Panc1 (cell line): Measurements from ENCODE around the gene TMEM252. TPM values are rescaled to one million over a fixed set of nuclear protein-coding genes. Genes with fewer than 3 reads are reported as not detected.

Source experiments
- ATAC-seq: fragments of 200-7000 bp; cut with Tn5 transposase; 2 replicates; pipeline ENCODE4 v1.9.1; 2020; ENCODE audit warnings: mild to moderate bottlenecking, moderate library complexity
- BruUV-seq: library from RNA; stranded (reverse); fragments of 400-500 nt; replicated peaks from 2 replicates; lab custom pipeline; 2021; lab: Mats Ljungman, UMichigan
- CTCF ChIA-PET: fragments of 300-600 bp; sonication (Branson Sonifier 250); formaldehyde crosslinking; loops from one replicate; lab custom pipeline; 2022; ENCODE audit warnings: antibody characterized with exemption; lab: Charles Lee
- POLR2A ChIA-PET: fragments of 300-600 bp; sonication (Branson Sonifier 250); formaldehyde crosslinking; loops from one replicate; lab custom pipeline; 2022; ENCODE audit warnings: antibody characterized with exemption; lab: Charles Lee
- DNase-seq: peaks from one replicate; pipeline ENCODE4 v3.0.0-alpha.2; 2010; ENCODE audit warnings: low read depth, low spot score
- H3K27ac ChIP-seq: 2 replicates; pipeline ENCODE4 v1.5.1; 2011; ENCODE audit warnings: mild to moderate bottlenecking, low read length, inconsistent platforms
- H3K27me3 ChIP-seq: fragments of 200-500 bp; sonication (Bioruptor generic); 2 replicates; pipeline ENCODE4 v1.6.0; 2014; ENCODE audit warnings: low read length, inconsistent platforms; ENCODE audit not compliant: control insufficient read depth, insufficient read depth
- H3K36me3 ChIP-seq: fragments of 200-500 bp; sonication (Bioruptor generic); 2 replicates; pipeline ENCODE4 v1.5.1; 2014; ENCODE audit warnings: inconsistent platforms, mild to moderate bottlenecking, low read length, moderate library complexity; ENCODE audit not compliant: control insufficient read depth, insufficient read depth
- H3K4me1 ChIP-seq: 2 replicates; pipeline ENCODE4 v1.5.1; 2011; ENCODE audit warnings: inconsistent platforms, mild to moderate bottlenecking, low read length, moderate library complexity; ENCODE audit not compliant: control insufficient read depth, insufficient read depth
- H3K4me3 ChIP-seq, 2 experiments: 2 replicates each; pipeline ENCODE4 v1.5.1; 2011 to 2012; ENCODE audit warnings: low read depth in 2 of 2, low read length in 2 of 2, mild to moderate bottlenecking in 2 of 2, inconsistent platforms in 1 of 2, moderate library complexity in 1 of 2
- H3K9me3 ChIP-seq: fragments of 200-500 bp; sonication (Bioruptor generic); 2 replicates; pipeline ENCODE4 v1.5.1; 2014; ENCODE audit warnings: low read depth, mild to moderate bottlenecking, inconsistent platforms, low read length, moderate library complexity; ENCODE audit not compliant: control insufficient read depth, insufficient read depth
- POLR2AphosphoS5 ChIP-seq: IDR thresholded peaks from 2 replicates; pipeline ENCODE4 v1.6.1; 2012; ENCODE audit warnings: mild to moderate bottlenecking, low read depth, low read length, moderate library complexity
- SIN3A ChIP-seq: IDR thresholded peaks from 2 replicates; pipeline ENCODE4 v1.6.1; 2012; ENCODE audit warnings: low read depth, mild to moderate bottlenecking, low read length, moderate library complexity, borderline replicate concordance; ENCODE audit not compliant: insufficient read depth
- TCF7L2 ChIP-seq: IDR thresholded peaks from 2 replicates; pipeline ENCODE4 v1.6.1; 2011; ENCODE audit warnings: mild to moderate bottlenecking, low read depth, low read length, inconsistent platforms
- in situ Hi-C: cut with HindIII; loops from 2 replicates; pipeline ENCODE4 v1.10.0; 2016; ENCODE audit warnings: low sequenced_read_pairs, low pct_unique_long_range_greater_than_20kb
- intact Hi-C: fragments of 100-400 bp; cut with micrococcal nuclease; formaldehyde crosslinking; loops from one replicate; pipeline ENCODE4 v1.10.0; 2022; ENCODE audit not compliant: unreplicated experiment
- total RNA-seq: library from RNA; stranded (reverse); gene quantifications from one replicate; pipeline ENCODE4 v1.2.1, GENCODE V29; 2021; ENCODE audit not compliant: unreplicated experiment
- TF ChIP-seq, protein P1 (sequence below), 2 experiments: IDR thresholded peaks; 2 replicates each; pipeline ENCODE4 v1.6.1; 2011 to 2012; ENCODE audit warnings: low read depth in 2 of 2, control low read depth in 1 of 2, low read length in 1 of 2, mild to moderate bottlenecking in 1 of 2, moderate library complexity in 1 of 2; ENCODE audit not compliant: insufficient read depth in 1 of 2
- TF ChIP-seq, protein P2 (sequence below): fragments of 450-650 bp; IDR thresholded peaks from 2 replicates; pipeline ENCODE4 v1.5.1; 2017; ENCODE audit warnings: mild to moderate bottlenecking

Gene TMEM252
- total RNA-seq, 1 experiment from 2014 or later: not detected

DNA sequence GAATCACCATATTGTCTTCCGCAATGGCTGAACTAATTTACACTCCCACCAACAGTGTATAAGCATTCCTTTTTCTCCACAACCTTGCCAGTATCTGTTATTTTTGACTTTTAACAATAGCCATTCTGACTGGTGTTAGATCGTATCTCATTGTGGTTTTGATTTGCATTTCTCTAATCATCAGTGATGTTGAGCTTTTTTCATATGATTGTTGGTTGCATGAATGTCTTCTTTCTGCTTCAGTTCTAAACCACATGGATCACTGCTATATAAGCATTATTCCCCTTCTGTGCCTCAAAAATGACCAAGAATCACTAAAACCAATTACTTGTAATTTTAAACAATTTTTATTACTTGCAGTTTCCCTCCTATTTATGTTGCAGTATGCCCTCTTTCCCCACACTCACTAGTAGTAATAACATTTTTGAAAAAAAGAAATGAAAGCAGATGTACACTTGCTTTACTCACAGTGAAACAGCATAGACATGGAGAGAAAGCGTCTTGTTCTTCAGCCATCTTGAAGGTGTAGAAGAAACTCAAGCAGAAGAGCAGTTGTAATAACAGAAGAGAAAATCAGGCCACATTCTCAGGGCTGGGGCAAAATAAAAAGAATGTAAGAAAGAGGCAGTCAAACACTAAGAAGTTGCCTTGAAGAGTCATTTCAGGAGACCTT, 4.5 kb upstream of the TMEM252 start:
- TF ChIP-seq POLR2AphosphoS5 (no peak), TCF7L2 (no peak), SIN3A (no peak)
- TF ChIP-seq, protein P1, sequence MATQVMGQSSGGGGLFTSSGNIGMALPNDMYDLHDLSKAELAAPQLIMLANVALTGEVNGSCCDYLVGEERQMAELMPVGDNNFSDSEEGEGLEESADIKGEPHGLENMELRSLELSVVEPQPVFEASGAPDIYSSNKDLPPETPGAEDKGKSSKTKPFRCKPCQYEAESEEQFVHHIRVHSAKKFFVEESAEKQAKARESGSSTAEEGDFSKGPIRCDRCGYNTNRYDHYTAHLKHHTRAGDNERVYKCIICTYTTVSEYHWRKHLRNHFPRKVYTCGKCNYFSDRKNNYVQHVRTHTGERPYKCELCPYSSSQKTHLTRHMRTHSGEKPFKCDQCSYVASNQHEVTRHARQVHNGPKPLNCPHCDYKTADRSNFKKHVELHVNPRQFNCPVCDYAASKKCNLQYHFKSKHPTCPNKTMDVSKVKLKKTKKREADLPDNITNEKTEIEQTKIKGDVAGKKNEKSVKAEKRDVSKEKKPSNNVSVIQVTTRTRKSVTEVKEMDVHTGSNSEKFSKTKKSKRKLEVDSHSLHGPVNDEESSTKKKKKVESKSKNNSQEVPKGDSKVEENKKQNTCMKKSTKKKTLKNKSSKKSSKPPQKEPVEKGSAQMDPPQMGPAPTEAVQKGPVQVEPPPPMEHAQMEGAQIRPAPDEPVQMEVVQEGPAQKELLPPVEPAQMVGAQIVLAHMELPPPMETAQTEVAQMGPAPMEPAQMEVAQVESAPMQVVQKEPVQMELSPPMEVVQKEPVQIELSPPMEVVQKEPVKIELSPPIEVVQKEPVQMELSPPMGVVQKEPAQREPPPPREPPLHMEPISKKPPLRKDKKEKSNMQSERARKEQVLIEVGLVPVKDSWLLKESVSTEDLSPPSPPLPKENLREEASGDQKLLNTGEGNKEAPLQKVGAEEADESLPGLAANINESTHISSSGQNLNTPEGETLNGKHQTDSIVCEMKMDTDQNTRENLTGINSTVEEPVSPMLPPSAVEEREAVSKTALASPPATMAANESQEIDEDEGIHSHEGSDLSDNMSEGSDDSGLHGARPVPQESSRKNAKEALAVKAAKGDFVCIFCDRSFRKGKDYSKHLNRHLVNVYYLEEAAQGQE (IDR thresholded peaks at IDR 0.05; ENCODE audit: insufficient read depth in 1 of 2, low read depth in 2 of 2, low read length in 1 of 2): no peak
- TF ChIP-seq, protein P2, sequence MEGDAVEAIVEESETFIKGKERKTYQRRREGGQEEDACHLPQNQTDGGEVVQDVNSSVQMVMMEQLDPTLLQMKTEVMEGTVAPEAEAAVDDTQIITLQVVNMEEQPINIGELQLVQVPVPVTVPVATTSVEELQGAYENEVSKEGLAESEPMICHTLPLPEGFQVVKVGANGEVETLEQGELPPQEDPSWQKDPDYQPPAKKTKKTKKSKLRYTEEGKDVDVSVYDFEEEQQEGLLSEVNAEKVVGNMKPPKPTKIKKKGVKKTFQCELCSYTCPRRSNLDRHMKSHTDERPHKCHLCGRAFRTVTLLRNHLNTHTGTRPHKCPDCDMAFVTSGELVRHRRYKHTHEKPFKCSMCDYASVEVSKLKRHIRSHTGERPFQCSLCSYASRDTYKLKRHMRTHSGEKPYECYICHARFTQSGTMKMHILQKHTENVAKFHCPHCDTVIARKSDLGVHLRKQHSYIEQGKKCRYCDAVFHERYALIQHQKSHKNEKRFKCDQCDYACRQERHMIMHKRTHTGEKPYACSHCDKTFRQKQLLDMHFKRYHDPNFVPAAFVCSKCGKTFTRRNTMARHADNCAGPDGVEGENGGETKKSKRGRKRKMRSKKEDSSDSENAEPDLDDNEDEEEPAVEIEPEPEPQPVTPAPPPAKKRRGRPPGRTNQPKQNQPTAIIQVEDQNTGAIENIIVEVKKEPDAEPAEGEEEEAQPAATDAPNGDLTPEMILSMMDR: no peak
- no TSS peak for BruUV-seq
- in situ Hi-C loops (no loop called here), intact Hi-C loops (no loop called here)
- Histone ChIP-seq H3K27ac (no peak overlapping the region), H3K36me3 (no peaks in the 10 kb centered on the region), H3K27me3 (no peaks in the 10 kb centered on the region), H3K4me3 (no peak overlapping the region), H3K4me1 (no peaks in the 10 kb centered on the region), H3K9me3 (no peaks in the 10 kb centered on the region)
- POLR2A ChIA-PET: no interaction called here
- ATAC-seq (no peak), DNase-seq (no peak)
- CTCF ChIA-PET: no interaction called here

DNA sequence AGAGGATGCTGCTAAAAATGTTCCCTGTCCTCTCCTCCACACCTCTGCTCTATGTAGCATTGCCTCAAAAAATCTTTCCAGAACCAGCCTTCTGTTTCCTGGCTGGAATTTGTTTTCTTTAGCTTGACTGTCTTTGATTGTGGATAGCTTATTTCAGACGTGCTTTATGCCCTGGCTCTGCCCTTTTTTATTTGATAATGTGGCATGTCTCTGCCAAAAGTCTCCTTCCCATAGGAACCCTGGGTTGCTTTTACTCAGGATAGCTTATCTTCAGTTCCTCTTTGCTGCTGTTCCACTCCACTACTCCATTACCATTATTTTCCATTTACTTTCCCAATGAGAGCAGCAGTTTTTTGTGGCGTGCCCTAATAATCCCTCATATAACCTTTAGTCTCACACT, 885 bp upstream of the TMEM252 start:
- POLR2A ChIA-PET: no interaction called here
- intact Hi-C loops (no loop called here), in situ Hi-C loops (no loop called here)
- Histone ChIP-seq H3K36me3 (no peaks in the 10 kb centered on the region), H3K4me1 (no peaks in the 10 kb centered on the region), H3K9me3 (no peaks in the 10 kb centered on the region), H3K27me3 (no peaks in the 10 kb centered on the region), H3K27ac (no peak overlapping the region), H3K4me3 (no peak overlapping the region)
- TF ChIP-seq, protein P2: no peak
- no peak for TF ChIP-seq SIN3A
- TF ChIP-seq, protein P1 (IDR thresholded peaks at IDR 0.05; ENCODE audit: insufficient read depth in 1 of 2, low read depth in 2 of 2, low read length in 1 of 2): no peak
- TF ChIP-seq TCF7L2: no peak
- no peak for TF ChIP-seq POLR2AphosphoS5
- DNase-seq (no peak), ATAC-seq (no peak)
- CTCF ChIA-PET: no interaction called here
- no TSS peak for BruUV-seq
